NCI-H2107 (cell line): ENCODE data around the gene HSD17B12.
"Not testable (repeated sequence)": the region's sequence is repeated elsewhere in the genome, so short reads cannot be mapped to it uniquely, and the experiment has no call there.

Experiments used
- DNase-seq: peaks from one replicate; lab custom pipeline; 2025; lab: John Stamatoyannopoulos, UW

The HSD17B12 gene

GRCh38 chr11:43680521-43681400, at the start of gene HSD17B12:
HSD17B12 (plus strand) TSS chr11:43680738; CDS start chr11:43680828, 90 bp downstream.
- peak; percentile 96 for DNase-seq

GRCh38 chr11:43631732-43632131, 48.8 kb upstream of the HSD17B12 start:
- no peak for DNase-seq

- no peak for DNase-seq
These were observed 48.4 kb upstream of the HSD17B12 start for GRCh38 chr11:43632181-43632580.

DNA sequence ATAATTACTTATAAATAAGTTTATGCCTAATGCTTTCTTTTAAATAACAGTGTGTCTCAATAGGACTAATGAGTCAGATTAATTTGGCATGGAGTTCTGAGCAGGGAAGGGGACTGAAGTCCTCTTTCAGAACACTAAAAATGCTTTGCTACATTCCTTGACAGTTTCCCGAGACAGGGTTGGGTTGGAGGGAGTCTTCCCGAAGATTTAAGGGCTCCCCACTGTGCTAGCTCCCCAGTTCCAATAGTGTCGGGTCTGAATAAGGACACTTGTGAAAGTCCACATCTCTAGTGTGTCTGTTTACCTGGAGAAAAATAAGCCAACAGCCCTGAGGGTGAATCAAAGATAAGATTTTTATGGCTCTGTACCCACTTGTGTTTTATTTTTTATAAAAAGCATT, 41.8 kb upstream of the HSD17B12 start:
- DNase-seq = no peak

DNA sequence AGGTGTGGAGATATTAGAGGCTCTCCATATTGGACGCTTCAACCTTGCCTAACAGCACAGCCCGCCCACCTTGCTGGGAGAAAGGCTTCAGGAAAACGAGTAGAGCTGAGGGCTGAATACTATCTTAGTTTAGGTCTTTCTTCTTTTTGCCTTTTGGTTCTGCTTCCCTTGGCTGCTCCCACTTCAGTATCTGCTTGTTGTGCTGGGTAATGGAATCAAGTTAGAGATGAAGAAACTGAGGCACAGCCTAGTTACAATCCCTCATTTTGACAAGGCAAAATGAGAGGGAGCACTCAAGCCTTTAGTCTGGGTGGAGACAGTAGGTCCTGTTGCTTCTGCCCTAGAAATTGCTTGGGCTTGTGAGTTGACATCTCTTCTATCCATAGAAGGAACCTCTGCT, 41.3 kb upstream of the HSD17B12 start:
- no peak for DNase-seq

DNA sequence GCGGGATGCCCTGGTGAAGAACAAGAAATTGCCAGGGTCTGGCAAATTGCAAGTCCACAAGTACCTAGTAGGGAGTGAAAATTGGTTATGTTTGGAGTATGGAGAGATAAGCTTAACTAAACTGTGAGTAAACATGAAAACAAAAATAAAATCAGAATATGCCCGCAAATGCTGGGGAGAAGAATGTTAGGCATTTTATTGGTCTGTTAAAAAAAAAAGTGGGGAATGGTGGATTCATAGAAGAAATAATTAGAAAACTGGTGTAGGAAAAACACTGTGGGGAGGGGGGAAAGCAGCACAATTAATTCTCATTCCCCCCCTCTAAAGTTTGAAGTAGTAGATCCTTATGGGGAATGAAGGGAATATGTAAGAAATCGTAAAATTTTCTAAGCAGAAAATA, 40.6 kb upstream of the HSD17B12 start:
- DNase-seq = no peak

DNA sequence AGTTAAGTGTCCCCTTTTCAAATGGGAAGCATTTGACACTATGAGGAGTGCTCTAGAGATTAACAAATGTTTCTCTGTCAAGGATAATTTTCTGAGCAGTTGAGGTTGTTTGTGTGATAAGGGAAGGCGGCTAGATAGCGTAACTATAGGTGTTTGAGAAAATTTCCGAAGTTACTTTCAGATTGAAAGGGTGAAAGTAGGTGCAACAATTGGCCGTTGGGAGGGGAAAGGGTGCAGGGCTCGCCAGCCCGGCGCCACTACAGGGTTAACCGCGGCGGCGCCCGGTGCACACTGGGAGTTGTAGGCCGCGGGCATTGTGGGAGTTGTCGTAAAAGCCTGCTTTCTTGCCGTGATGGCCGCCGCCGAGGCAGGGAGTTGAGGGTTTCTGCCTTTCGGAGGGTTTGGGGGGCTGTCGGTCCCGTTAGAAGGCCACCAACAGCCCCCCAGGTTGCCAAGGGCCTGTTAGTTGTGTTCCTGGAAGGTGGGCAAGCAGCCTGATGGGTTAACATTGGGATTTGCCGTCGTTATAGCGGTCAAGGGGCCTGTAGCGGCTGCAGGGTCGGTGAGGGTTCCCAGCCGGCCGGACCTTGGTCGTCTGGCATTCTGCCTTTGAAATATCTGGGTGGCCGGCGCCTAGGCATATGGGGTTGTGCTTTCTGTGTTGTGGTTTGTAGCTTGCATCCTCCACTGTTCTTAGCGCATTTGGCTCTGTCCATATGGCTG, 36.5 kb upstream of the HSD17B12 start:
- DNase-seq = peak; percentile 61

GRCh38 chr11:43644621-43645299, 35.8 kb upstream of the HSD17B12 start:
- no peak for DNase-seq

GRCh38 chr11:43646767-43647166, 33.8 kb upstream of the HSD17B12 start:
- no peak for DNase-seq

DNA sequence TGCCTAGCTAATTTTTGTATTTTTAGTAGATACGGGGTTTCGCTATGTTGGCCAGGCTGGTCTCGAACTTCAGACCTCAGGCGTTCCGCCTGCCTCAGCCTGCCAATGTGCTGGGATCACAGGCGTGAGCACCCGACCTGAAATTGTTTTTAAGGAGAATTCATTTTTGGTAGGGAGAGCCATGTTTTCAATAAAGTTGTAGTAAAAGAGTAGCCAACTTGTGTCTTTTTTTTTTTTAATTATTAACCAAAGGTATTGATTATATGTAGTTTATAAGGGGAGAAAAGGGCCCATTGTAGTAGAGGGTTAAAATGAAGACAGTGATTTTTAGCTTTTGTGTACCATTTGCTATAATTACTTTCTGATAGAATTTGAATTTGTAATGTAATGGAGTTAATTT, 31.6 kb upstream of the HSD17B12 start:
- DNase-seq = no peak

DNA sequence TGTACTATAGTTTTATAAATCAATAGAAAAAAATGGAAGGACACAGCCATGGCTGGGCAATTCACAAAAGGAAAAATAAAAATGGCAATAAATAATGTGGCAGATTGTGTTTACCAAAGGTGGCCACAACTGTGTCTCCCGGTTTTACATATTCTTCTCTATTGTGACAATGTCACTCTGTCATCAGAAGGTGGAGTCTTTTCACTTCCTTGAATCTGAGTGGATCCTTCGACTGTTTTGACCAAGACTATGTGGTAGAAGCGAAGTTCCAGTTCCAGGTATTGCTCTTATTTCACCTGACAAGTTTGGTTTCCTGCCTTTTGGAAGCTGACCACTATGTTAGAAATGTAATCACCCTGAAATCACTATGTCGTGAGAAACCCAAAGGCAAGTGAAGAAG, 31.0 kb upstream of the HSD17B12 start:
- DNase-seq = no peak

GRCh38 chr11:43649921-43650320, 30.6 kb upstream of the HSD17B12 start:
- DNase-seq = no peak

GRCh38 chr11:43663018-43663417, 17.5 kb upstream of the HSD17B12 start:
- not testable (repeated sequence) for DNase-seq

DNA sequence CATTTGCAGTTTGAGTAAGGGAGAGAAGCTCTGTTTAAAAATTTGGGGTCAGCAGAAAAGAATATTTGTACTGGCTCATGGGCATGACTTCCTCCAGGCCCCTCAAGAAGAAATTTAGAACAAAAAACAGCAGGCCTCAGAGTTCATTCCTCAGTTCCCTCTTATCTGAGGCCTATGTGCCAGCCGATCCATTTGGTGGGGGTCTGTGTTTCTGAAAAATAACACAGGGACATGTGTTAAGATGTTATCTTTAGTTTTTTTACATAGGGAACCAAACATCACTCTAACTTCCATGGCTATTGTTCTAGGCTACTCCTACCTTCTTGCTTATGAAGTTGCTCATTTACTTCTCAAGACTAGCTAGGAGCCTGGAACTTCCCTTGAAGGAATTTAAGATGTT, 16.2 kb upstream of the HSD17B12 start:
- DNase-seq = no peak

DNA sequence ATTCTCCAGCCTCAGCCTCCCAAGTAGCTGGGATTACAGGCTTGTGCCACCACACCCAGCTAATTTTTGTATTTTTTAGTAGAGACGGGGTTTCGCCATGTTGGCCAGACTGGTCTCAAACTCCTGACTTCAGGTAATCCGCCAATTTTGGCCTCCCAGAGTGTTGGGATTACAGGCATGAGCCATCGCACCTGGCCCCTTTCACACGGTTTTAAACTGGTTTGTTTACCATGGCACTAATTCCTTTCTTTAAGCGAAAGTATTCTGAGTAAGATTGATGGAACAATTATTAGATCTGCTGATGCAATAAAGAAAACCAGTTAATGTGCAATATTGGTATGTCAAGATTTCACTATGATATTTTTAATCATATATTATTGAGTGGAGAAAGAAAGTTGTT, 9.3 kb upstream of the HSD17B12 start:
- DNase-seq = not testable (repeated sequence)

DNA sequence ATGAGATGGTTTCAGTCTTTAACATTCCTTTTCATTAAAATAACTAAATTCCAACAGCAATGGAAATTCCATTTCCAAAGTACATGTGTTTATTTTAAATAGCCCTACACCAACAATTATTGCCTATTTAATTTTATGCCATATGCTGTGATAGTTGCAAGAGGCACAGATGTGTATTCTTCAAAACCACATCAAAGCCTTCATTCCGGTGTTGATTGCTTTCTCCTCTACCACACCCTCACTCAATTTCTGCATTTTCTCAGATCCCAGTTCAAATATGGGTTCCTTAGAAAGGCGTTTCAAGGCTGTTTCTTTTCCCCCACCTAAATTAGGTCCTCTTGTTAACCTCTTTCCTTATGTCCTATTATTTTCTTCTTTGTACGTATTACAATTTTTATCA, 6.0 kb upstream of the HSD17B12 start:
- DNase-seq = no peak

GRCh38 chr11:43676933-43677332, 3.6 kb upstream of the HSD17B12 start:
- no peak for DNase-seq

DNA sequence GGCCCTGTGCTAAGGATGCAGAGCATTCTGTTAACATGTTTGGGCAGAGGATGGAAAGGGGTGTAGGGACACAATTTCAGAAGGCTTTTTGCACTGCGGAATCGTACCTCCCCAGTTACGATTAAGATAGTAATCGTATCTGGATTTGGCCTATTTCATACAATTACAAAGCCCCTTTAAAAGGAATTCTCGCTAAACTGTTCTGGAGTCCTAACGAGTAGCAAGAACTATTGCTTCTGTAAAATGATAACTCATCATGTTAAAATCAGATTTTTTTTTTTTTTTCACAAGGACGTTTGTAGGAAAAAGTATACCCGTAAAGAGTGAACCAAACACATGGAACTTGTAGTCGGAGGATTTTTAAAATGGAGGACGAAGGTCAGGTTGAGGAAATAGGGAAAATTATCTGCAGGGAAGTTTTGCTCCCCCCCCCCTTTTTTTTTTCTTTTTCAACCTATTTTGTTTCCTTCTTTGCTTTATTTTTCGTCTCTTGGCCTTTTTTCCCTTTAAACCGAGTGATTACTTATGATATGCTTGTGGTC, 934 bp downstream of the HSD17B12 start:
- DNase-seq = no peak

GRCh38 chr11:43682081-43682480, 1.5 kb downstream of the HSD17B12 start:
- not testable (repeated sequence) for DNase-seq

DNA sequence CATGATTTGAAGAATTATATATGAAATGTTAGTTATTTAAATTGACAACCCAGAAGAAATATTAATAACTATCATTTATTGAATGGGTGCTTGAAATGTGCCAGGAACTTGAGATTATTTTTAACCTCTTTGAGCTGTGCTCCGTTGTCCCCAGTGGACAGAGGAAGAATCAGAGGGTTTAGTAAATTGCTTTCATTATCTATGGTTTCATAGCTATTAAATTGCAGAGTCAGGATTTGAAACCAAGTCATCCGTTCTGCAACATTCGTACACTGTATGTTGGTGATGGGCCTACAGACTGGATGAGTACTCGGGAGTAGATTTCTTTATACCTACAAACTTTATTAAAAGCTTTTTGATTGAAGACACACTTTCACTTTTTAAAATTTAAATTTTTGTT, 4.9 kb downstream of the HSD17B12 start:
- no peak for DNase-seq

- no peak for DNase-seq
These were observed 5.7 kb downstream of the HSD17B12 start for GRCh38 chr11:43686207-43686606.

- no peak for DNase-seq
These were observed 6.7 kb downstream of the HSD17B12 start for GRCh38 chr11:43687120-43687791.
